GM12891 (cell line): Measurements from ENCODE around the gene C19orf73.

Experiments
- POLR2A ChIP-seq: IDR thresholded peaks from 2 replicates; pipeline ENCODE4 v1.6.1; 2011; ENCODE audit warnings: low read depth, low read length, control low read depth
- POLR2AphosphoS5 ChIP-seq: IDR thresholded peaks from 2 replicates; pipeline ENCODE4 v1.6.1; 2011; ENCODE audit warnings: low read depth, low read length, control low read depth

DNA sequence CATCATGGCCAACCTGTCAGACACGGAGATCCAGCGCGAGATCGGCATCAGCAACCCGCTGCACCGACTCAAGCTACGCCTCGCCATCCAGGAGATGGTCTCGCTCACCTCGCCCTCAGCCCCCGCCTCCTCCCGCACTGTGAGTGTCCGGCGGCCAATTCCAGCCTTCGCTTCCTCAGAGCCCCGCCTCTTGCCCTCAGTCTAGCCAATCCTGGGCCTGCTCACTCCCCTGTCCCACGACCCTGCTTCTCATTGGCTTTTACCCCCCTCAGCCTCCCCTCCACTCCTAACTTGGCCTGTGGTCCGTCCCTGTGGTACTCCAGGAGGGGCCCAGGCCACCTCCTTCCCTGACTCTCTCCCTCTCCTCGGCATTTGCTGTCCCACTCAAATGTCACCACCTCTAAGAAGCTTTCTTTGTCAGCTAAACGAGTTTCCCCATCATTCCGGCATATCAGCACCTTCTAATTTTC is 24.0 kb upstream of the C19orf73 start:
- no peak for TF ChIP-seq POLR2AphosphoS5
- TF ChIP-seq POLR2A = no peak
